ENCODE data around the gene GH1. TPM values are rescaled to one million over a fixed set of nuclear protein-coding genes. Genes with fewer than 3 reads are reported as not detected.
A peak's percentile ranks its signal among the peaks of the same experiment; 100 is the strongest.

GH1 gene
- total RNA-seq, 1 donor from 2014 or later: not detected

GRCh38 chr17:63961355-63962212 is 42.9 kb upstream of the GH1 start:
- Mint-ChIP-seq H3K27me3 (peaks cover 42% of the 10 kb centered on the region), H3K27ac (no peak overlapping the region), H3K9me3 (ENCODE audit: low read depth) (no peaks in the 10 kb centered on the region), H3K36me3 (ENCODE audit: insufficient read depth) (no peaks in the 10 kb centered on the region), H3K4me3 (ENCODE audit: low read depth) (peak overlapping the region; percentile 11), H3K4me1 (ENCODE audit: low read depth) (peaks cover 3% of the 10 kb centered on the region)
- TF ChIP-seq CTCF (IDR thresholded peaks at IDR 0.05; ENCODE audit: unreplicated experiment): no peak
- DNase-seq (ENCODE audit: low spot score, unreplicated experiment): peak; percentile 41

DNA sequence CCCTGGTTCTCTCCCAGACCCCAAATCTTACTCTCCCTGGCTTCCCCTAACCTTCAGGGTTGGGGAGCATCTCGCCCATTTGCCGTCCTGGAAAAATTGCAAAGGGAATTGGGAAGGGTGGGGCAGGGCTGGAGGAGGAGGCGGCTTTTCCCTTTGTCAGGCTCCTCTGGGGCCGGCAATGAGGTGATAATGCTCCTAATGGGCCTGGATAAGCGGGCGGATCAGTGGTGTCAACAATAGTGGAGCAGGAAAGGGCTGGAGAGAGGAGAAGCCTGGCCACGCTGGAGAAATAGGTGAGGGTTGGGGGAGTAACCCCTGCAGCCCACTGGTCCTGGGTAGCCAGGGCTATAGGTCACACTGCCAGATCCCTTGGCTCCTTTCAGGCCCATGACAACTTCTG is 41.8 kb upstream of the GH1 start:
- Mint-ChIP-seq H3K27me3 (peaks cover 44% of the 10 kb centered on the region), H3K4me1 (ENCODE audit: low read depth) (peaks cover 3% of the 10 kb centered on the region), H3K36me3 (ENCODE audit: insufficient read depth) (no peaks in the 10 kb centered on the region), H3K27ac (no peak overlapping the region), H3K4me3 (ENCODE audit: low read depth) (no peak overlapping the region), H3K9me3 (ENCODE audit: low read depth) (no peaks in the 10 kb centered on the region)
- no peak for DNase-seq (ENCODE audit: low spot score, unreplicated experiment)
- no peak for TF ChIP-seq CTCF (IDR thresholded peaks at IDR 0.05; ENCODE audit: unreplicated experiment)

- Mint-ChIP-seq H3K9me3 (ENCODE audit: low read depth) (no peaks in the 10 kb centered on the region), H3K4me1 (ENCODE audit: low read depth) (peaks cover 3% of the 10 kb centered on the region), H3K27me3 (peaks cover 44% of the 10 kb centered on the region), H3K4me3 (ENCODE audit: low read depth) (no peak overlapping the region), H3K36me3 (ENCODE audit: insufficient read depth) (no peaks in the 10 kb centered on the region), H3K27ac (no peak overlapping the region)
- no peak for TF ChIP-seq CTCF (IDR thresholded peaks at IDR 0.05; ENCODE audit: unreplicated experiment)
- DNase-seq (ENCODE audit: low spot score, unreplicated experiment): no peak
Observed at GRCh38 chr17:63960006-63960405, 41.4 kb upstream of the GH1 start.

GRCh38 chr17:63956296-63956920 is 37.8 kb upstream of the GH1 start:
- no peak overlapping the region for H3K27ac Mint-ChIP-seq
- no peaks in the 10 kb centered on the region for H3K36me3 Mint-ChIP-seq (ENCODE audit: insufficient read depth)
- H3K4me3 Mint-ChIP-seq (ENCODE audit: low read depth): no peak overlapping the region
- H3K27me3 Mint-ChIP-seq: peaks cover 35% of the 10 kb centered on the region
- H3K9me3 Mint-ChIP-seq (ENCODE audit: low read depth): no peaks in the 10 kb centered on the region
- no peak for TF ChIP-seq CTCF (IDR thresholded peaks at IDR 0.05; ENCODE audit: unreplicated experiment)
- H3K4me1 Mint-ChIP-seq (ENCODE audit: low read depth): peaks cover 1% of the 10 kb centered on the region
- no peak for DNase-seq (ENCODE audit: low spot score, unreplicated experiment)

GRCh38 chr17:63955791-63956190 is 37.2 kb upstream of the GH1 start:
- Mint-ChIP-seq H3K27ac (no peak overlapping the region), H3K27me3 (peaks cover 32% of the 10 kb centered on the region), H3K4me1 (ENCODE audit: low read depth) (peaks cover 1% of the 10 kb centered on the region), H3K4me3 (ENCODE audit: low read depth) (no peak overlapping the region), H3K9me3 (ENCODE audit: low read depth) (no peaks in the 10 kb centered on the region), H3K36me3 (ENCODE audit: insufficient read depth) (no peaks in the 10 kb centered on the region)
- no peak for DNase-seq (ENCODE audit: low spot score, unreplicated experiment)
- TF ChIP-seq CTCF (IDR thresholded peaks at IDR 0.05; ENCODE audit: unreplicated experiment): no peak
